K562 (cell line): ENCODE measurements around the gene PRSS57. TPM values are rescaled to one million over a fixed set of nuclear protein-coding genes. Genes with fewer than 3 reads are reported as not detected.

ENCODE experiments used
- ATAC-seq: fragments of 200-7000 bp; cut with Tn5 transposase; 3 replicates; pipeline ENCODE4 v1.9.1; 2020; ENCODE audit warnings: moderate library complexity
- BruUV-seq: library from RNA; stranded (reverse); fragments of 400-500 nt; replicated peaks from 2 replicates; lab custom pipeline; 2021; lab: Mats Ljungman, UMichigan
- CTCF ChIA-PET: fragments of 300-600 bp; formaldehyde crosslinking; extraction: SDS; loops from one replicate; lab custom pipeline; 2021; ENCODE audit warnings: low intra/inter-chr PET ratio; lab: Yijun Ruan, JAX
- POLR2A ChIA-PET: fragments of 300-600, 350-650 bp; sonication (Branson Sonifier 250); formaldehyde crosslinking; extraction: SDS; loops from one replicate; lab custom pipeline; 2021; ENCODE audit warnings: antibody characterized with exemption, inconsistent platforms; lab: Yijun Ruan, JAX
- DNase-seq, 4 experiments: peaks; one replicate each; pipeline versions ENCODE4 v3.0.0 to v3.0.0-alpha.2; 2011 to 2018; ENCODE audit warnings: low spot score in 3 of 4, mixed read lengths in 3 of 4; ENCODE audit errors: extremely low read depth in 1 of 4
- FAIRE-seq: peaks from 2 replicates; lab custom pipeline; 2011; peaks lifted over from hg19 to GRCh38; lab: Jason Lieb, UNC
- H2AFZ ChIP-seq: 2 replicates; pipeline ENCODE4 v1.6.0; 2011; ENCODE audit warnings: low read depth, low read length, control low read depth, inconsistent platforms
- H3K27ac ChIP-seq: fragments of 200-600 bp; 3 replicates; pipeline ENCODE4 v1.8.0; 2011; ENCODE audit warnings: low read depth, mild to moderate bottlenecking, control low read depth, inconsistent platforms, low read length, moderate library complexity, mixed read lengths; ENCODE audit errors: extremely low read depth
- H3K27me3 ChIP-seq, 2 experiments: fragments of 300-600 bp in 1 of 2; 2 replicates in 1 of 2; 3 replicates in 1 of 2; pipeline versions ENCODE4 v1.6.0 to v1.8.0; 2011; ENCODE audit warnings: inconsistent platforms in 2 of 2, low read length in 2 of 2, mild to moderate bottlenecking in 1 of 2, mixed read lengths in 1 of 2, moderate library complexity in 1 of 2; ENCODE audit not compliant: control insufficient read depth in 2 of 2, insufficient read depth in 2 of 2
- H3K36me3 ChIP-seq: fragments of 300-600 bp; 3 replicates; pipeline ENCODE4 v1.8.0; 2011; ENCODE audit warnings: mild to moderate bottlenecking, low read length, inconsistent platforms; ENCODE audit not compliant: control insufficient read depth, insufficient read depth
- H3K4me1 ChIP-seq, 2 experiments: fragments of 200-600 bp in 1 of 2; replicated peaks in 1 of 2; 2 replicates in 1 of 2; 3 replicates in 1 of 2; pipeline versions ENCODE4 v1.5.1 to v1.8.0; 2011; ENCODE audit warnings: inconsistent platforms in 2 of 2, low read length in 2 of 2, mild to moderate bottlenecking in 1 of 2, mixed read lengths in 1 of 2, moderate library complexity in 1 of 2; ENCODE audit not compliant: control insufficient read depth in 2 of 2, insufficient read depth in 2 of 2
- H3K4me2 ChIP-seq: 2 replicates; pipeline ENCODE4 v1.6.1; 2011; ENCODE audit warnings: low read length, control low read depth, inconsistent platforms, mixed read lengths; ENCODE audit not compliant: insufficient read depth
- H3K4me3 ChIP-seq: fragments of 200-600 bp; sonication (generic), shearing (Covaris generic); 2 replicates; pipeline ENCODE4 v1.5.1; 2016; ENCODE audit warnings: control low read depth, inconsistent platforms
- H3K79me2 ChIP-seq: fragments of 200-600 bp; 3 replicates; pipeline ENCODE4 v1.8.0; 2011; ENCODE audit warnings: low read length, inconsistent platforms; ENCODE audit not compliant: control insufficient read depth, insufficient read depth
- H3K9ac ChIP-seq, 2 experiments: 2 replicates each; pipeline versions ENCODE4 v1.6.0 to v1.6.1; 2011; ENCODE audit warnings: low read depth in 2 of 2, low read length in 2 of 2, control low read depth in 1 of 2, inconsistent platforms in 1 of 2, mild to moderate bottlenecking in 1 of 2, mixed read lengths in 1 of 2; ENCODE audit not compliant: insufficient read depth in 1 of 2
- H3K9me1 ChIP-seq: one replicate; pipeline ENCODE4 v1.6.0; 2011; ENCODE audit warnings: inconsistent platforms, mild to moderate bottlenecking, low read length, moderate library complexity; ENCODE audit not compliant: control insufficient read depth, insufficient read depth
- H3K9me3 ChIP-seq: replicated peaks from 2 replicates; pipeline ENCODE4 v1.5.1; 2011; ENCODE audit warnings: low read depth, low read length, inconsistent platforms; ENCODE audit not compliant: control insufficient read depth, insufficient read depth
- H4K20me1 ChIP-seq: replicated peaks from 2 replicates; pipeline ENCODE4 v1.6.1; 2011; ENCODE audit warnings: low read length, inconsistent platforms, mixed read lengths; ENCODE audit not compliant: control insufficient read depth, insufficient read depth
- BCOR ChIP-seq: fragments of 450-650 bp; IDR thresholded peaks from 2 replicates; pipeline ENCODE4 v1.6.1; 2016
- CBFA2T3 ChIP-seq: fragments of 450-650 bp; IDR thresholded peaks from 2 replicates; pipeline ENCODE4 v1.6.1; 2017
- CBX3 ChIP-seq, 2 experiments: IDR thresholded peaks; 1 replicate in 1 of 2; 2 replicates in 1 of 2; pipeline ENCODE4 v1.6.1; 2012; ENCODE audit warnings: inconsistent platforms in 2 of 2, low read length in 2 of 2, borderline replicate concordance in 1 of 2, control low read depth in 1 of 2
- GATAD2B ChIP-seq: fragments of 450-650 bp; IDR thresholded peaks from 2 replicates; pipeline ENCODE4 v1.6.1; 2017; ENCODE audit warnings: mild to moderate bottlenecking, borderline replicate concordance
- HMGN3 ChIP-seq: IDR thresholded peaks from 2 replicates; pipeline ENCODE4 v1.6.1; 2011; ENCODE audit warnings: borderline replicate concordance, low read depth, mild to moderate bottlenecking, mixed read lengths, low read length; ENCODE audit not compliant: insufficient read length; ENCODE audit errors: extremely low read depth
- MCM3 ChIP-seq: fragments of 450-650 bp; IDR thresholded peaks from 2 replicates; pipeline ENCODE4 v1.6.1; 2016
- NUFIP1 ChIP-seq: fragments of 450-650 bp; IDR thresholded peaks from 2 replicates; pipeline ENCODE4 v1.6.1; 2018; ENCODE audit not compliant: partially characterized antibody
- PTBP1 ChIP-seq: fragments of 200-400 bp; formaldehyde crosslinking; IDR thresholded peaks from 2 replicates; pipeline ENCODE4 v1.6.1; 2017; ENCODE audit warnings: low read depth, low read length
- RB1 ChIP-seq: fragments of 450-650 bp; IDR thresholded peaks from 2 replicates; pipeline ENCODE4 v1.6.1; 2017; ENCODE audit warnings: low read depth, mild to moderate bottlenecking
- TCFL5 ChIP-seq: fragments of 250-450 bp; sonication (Bioruptor Pico); conservative IDR thresholded peaks from 2 replicates; pipeline ENCODE4 v1.6.1; 2021; ENCODE audit warnings: mild to moderate bottlenecking, moderate library complexity, matching md5 sums
- ZC3H11A ChIP-seq: IDR thresholded peaks from 2 replicates; pipeline ENCODE4 v1.6.1; 2012; ENCODE audit warnings: low read depth, low read length, improper control_type of control experiment
- ZC3H8 ChIP-seq: fragments of 450-650 bp; IDR thresholded peaks from 2 replicates; pipeline ENCODE4 v1.6.1; 2017
- ZNF274 ChIP-seq: IDR thresholded peaks from 2 replicates; pipeline ENCODE4 v1.6.1; 2011; ENCODE audit warnings: low read depth, mild to moderate bottlenecking, low read length, moderate library complexity, borderline replicate concordance
- ZNF41 ChIP-seq: fragments of 250-450 bp; sonication (Bioruptor Pico); conservative IDR thresholded peaks from 2 replicates; pipeline ENCODE4 v1.4.0; 2020; ENCODE audit warnings: mild to moderate bottlenecking
- WGBS: fragments of 100-300 bp; shearing (Covaris generic); methylation state at CpG from one replicate; pipeline ENCODE4 v1.1.6; 2016; ENCODE audit warnings: low coverage, mixed read lengths; ENCODE audit not compliant: insufficient coverage; ENCODE audit errors: missing lambda C conversion rate; 5-methylcytosine and 5-hydroxymethylcytosine counted together
- in situ Hi-C: fragments of 300-500 bp; cut with MboI; formaldehyde crosslinking; loops from 4 replicates; pipeline ENCODE4 v1.15.0; 2018; ENCODE audit warnings: inconsistent platforms, mixed read lengths
- intact Hi-C: fragments of 100-400 bp; cut with micrococcal nuclease; formaldehyde crosslinking; loops from 2 replicates; pipeline ENCODE4 v1.14.2; 2022
- polyA plus RNA-seq, 8 experiments: library from polyadenylated mRNA; depleted of rRNA in 4 of 8; stranded (reverse) in 5 of 8; unstranded in 3 of 8; fragments of >200 nt; fragmentation: Nextera tagmentation in 2 of 8; fragmentation: Illumina TruSeq in 1 of 8; extraction: Ambion mirVana in 2 of 8; extraction: Trizol in 1 of 8; gene quantifications; 2 replicates each; pipeline versions ENCODE4 v1.2.1 to v1.2.3, GENCODE V29; 2011 to 2014; ENCODE audit warnings: inconsistent platforms in 1 of 8, missing spikeins in 1 of 8
- total RNA-seq, 7 experiments: library from RNA; depleted of rRNA in 6 of 7; stranded (reverse); fragments of >200 nt in 6 of 7; fragmentation: Illumina TruSeq in 2 of 7; extraction: Trizol in 2 of 7; gene quantifications; 2 replicates each; pipeline versions ENCODE4 v1.2.1 to v1.2.3, GENCODE V29; 2011 to 2021; ENCODE audit warnings: low replicate concordance in 1 of 7
- TF ChIP-seq, protein P1 (sequence below), 3 experiments: IDR thresholded peaks in 2 of 3; conservative IDR thresholded peaks in 1 of 3; 2 replicates each; pipeline ENCODE4 v1.5.1; 2011 to 2012; ENCODE audit warnings: low read length in 3 of 3, mild to moderate bottlenecking in 3 of 3, control low read depth in 2 of 3, improper control_type of control experiment in 1 of 3, inconsistent platforms in 1 of 3, low read depth in 1 of 3, mixed read lengths in 1 of 3, moderate library complexity in 1 of 3; ENCODE audit not compliant: insufficient read depth in 2 of 3

The PRSS57 gene
- total and polyA plus RNA-seq, 9 of the 15 experiments (the other 6 are each of a cell fraction or from before 2014, with no cell fraction given): 0.06 to 2.5 (median 1.3) TPM; not detected in 3

GRCh38 chr19:738509-739128, 43.4 kb upstream of the PRSS57 start:
- ChIA-PET CTCF (no interaction called here), POLR2A (interaction anchor here (1.5 kb wide), 1 partner anchor 11 kb away, joined by 10 read pairs; no protein-coding TSS in a partner anchor)
- Histone ChIP-seq H3K79me2 (no peaks in the 10 kb centered on the region), H2AFZ (no peak overlapping the region), H3K9me1 (no peaks in the 10 kb centered on the region), H3K27me3 (no peaks in the 10 kb centered on the region), H3K27ac (no peak overlapping the region), H3K4me1 (peaks cover 3 to 66% of the 10 kb centered on the region in 2 experiments; a peak in 3 of 5 replicates), H3K9me3 (no peaks in the 10 kb centered on the region), H3K36me3 (no peaks in the 10 kb centered on the region), H3K4me3 (no peak overlapping the region), H4K20me1 (no peaks in the 10 kb centered on the region), H3K9ac (peak overlapping the region in 1 of 2 experiments; percentile 50; a peak in 2 of 4 replicates), H3K4me2 (no peak overlapping the region)
- DNase-seq: no peak
- no TSS peak for BruUV-seq
- WGBS: 61% methylated on average over 13 of the region's 23 CpGs
- ATAC-seq: no peak
- no peak for FAIRE-seq
- intact Hi-C loops: loop anchor here (10.0 kb wide), 1 partner anchor 154 kb away; the partner anchor contains the start of gene HCN2
- in situ Hi-C loops: no loop called here
- TF ChIP-seq CBFA2T3 (peak; percentile 17; the same call in 1 of the 2 replicates), HMGN3 (no peak)

GRCh38 chr19:737591-738093, 42.4 kb upstream of the PRSS57 start:
- H3K27ac ChIP-seq: no peak overlapping the region
- H3K9me1 ChIP-seq: no peaks in the 10 kb centered on the region
- peak overlapping the region in 1 of 2 experiments; percentile 58; a peak in 2 of 4 replicates for H3K9ac ChIP-seq
- CTCF ChIA-PET: no interaction called here
- H3K27me3 ChIP-seq: no peaks in the 10 kb centered on the region
- no peaks in the 10 kb centered on the region for H3K9me3 ChIP-seq
- no peak overlapping the region for H2AFZ ChIP-seq
- no peak overlapping the region for H3K4me3 ChIP-seq
- H3K79me2 ChIP-seq: no peaks in the 10 kb centered on the region
- WGBS: 30% methylated on average over 12 of the region's 22 CpGs
- ATAC-seq (peak; percentile 92), DNase-seq (peak; percentile 72 to 92 (median 86)), FAIRE-seq (peak; percentile 81)
- intact Hi-C loops: loop anchor here (10.0 kb wide), 1 partner anchor 153 kb away; the partner anchor contains the start of gene HCN2
- in situ Hi-C loops: no loop called here
- H4K20me1 ChIP-seq: no peaks in the 10 kb centered on the region
- H3K36me3 ChIP-seq: no peaks in the 10 kb centered on the region
- no TSS peak for BruUV-seq
- POLR2A ChIA-PET: interaction anchor here (0.5 to 1.1 kb wide), 2 partner anchors 16 to 228 kb away, joined by 3 to 4 read pairs; no protein-coding TSS in a partner anchor
- H3K4me2 ChIP-seq: no peak overlapping the region
- H3K4me1 ChIP-seq: peaks cover 0 to 62% of the 10 kb centered on the region in 2 experiments; a peak in 2 of 5 replicates
- TF ChIP-seq, protein P1, sequence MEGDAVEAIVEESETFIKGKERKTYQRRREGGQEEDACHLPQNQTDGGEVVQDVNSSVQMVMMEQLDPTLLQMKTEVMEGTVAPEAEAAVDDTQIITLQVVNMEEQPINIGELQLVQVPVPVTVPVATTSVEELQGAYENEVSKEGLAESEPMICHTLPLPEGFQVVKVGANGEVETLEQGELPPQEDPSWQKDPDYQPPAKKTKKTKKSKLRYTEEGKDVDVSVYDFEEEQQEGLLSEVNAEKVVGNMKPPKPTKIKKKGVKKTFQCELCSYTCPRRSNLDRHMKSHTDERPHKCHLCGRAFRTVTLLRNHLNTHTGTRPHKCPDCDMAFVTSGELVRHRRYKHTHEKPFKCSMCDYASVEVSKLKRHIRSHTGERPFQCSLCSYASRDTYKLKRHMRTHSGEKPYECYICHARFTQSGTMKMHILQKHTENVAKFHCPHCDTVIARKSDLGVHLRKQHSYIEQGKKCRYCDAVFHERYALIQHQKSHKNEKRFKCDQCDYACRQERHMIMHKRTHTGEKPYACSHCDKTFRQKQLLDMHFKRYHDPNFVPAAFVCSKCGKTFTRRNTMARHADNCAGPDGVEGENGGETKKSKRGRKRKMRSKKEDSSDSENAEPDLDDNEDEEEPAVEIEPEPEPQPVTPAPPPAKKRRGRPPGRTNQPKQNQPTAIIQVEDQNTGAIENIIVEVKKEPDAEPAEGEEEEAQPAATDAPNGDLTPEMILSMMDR (IDR thresholded peaks at IDR 0.05 in 2 of 3, conservative IDR thresholded peaks at IDR 0.05 in 1 of 3; ENCODE audit: insufficient read depth in 2 of 3, low read depth in 1 of 3, low read length in 3 of 3): peak; percentile 67 to 84 (median 71)
- peak; percentile 93 for TF ChIP-seq BCOR
- TF ChIP-seq ZC3H11A: no peak
- no peak for TF ChIP-seq PTBP1
- TF ChIP-seq NUFIP1: no peak
- TF ChIP-seq ZNF274: no peak
- TF ChIP-seq CBX3 (IDR thresholded peaks at IDR 0.05; ENCODE audit: borderline replicate concordance in 1 of 2, low read length in 2 of 2): no peak
- no peak for TF ChIP-seq TCFL5 (CRISPR knock-in tag)
- no peak for TF ChIP-seq ZNF41 (CRISPR knock-in tag)
- no peak for TF ChIP-seq GATAD2B
- TF ChIP-seq RB1: no peak
- no peak for TF ChIP-seq MCM3
- no peak for TF ChIP-seq ZC3H8
